Parathyroid adenoma (tissue), 2 donors: ENCODE results near the gene SIK3.

Source experiments
- H2AFZ ChIP-seq: fragments of 300-600 bp; sonication (generic); one replicate; pipeline ENCODE4 v1.7.0; 2017; ENCODE audit warnings: antibody characterized with exemption, mild to moderate bottlenecking
- H3K27ac ChIP-seq: fragments of 300-600 bp; sonication (generic); one replicate; pipeline ENCODE4 v1.7.0; 2017
- H3K27me3 ChIP-seq: fragments of 300-600 bp; sonication (generic); one replicate; pipeline ENCODE4 v1.7.0; 2017; ENCODE audit warnings: low read length; ENCODE audit not compliant: control insufficient read depth, insufficient read depth
- H3K36me3 ChIP-seq: fragments of 300-600 bp; sonication (generic); one replicate; pipeline ENCODE4 v1.7.0; 2017; ENCODE audit warnings: low read length; ENCODE audit not compliant: control insufficient read depth, insufficient read depth
- H3K4me1 ChIP-seq: fragments of 300-600 bp; sonication (generic); one replicate; pipeline ENCODE4 v1.7.0; 2017; ENCODE audit warnings: control low read depth
- H3K4me2 ChIP-seq: fragments of 300-600 bp; sonication (generic); one replicate; pipeline ENCODE4 v1.7.0; 2017; ENCODE audit warnings: low read length
- H3K4me3 ChIP-seq: fragments of 300-600 bp; sonication (generic); one replicate; pipeline ENCODE4 v1.7.0; 2017; ENCODE audit warnings: low read depth, low read length
- H3K79me2 ChIP-seq: fragments of 300-600 bp; sonication (generic); one replicate; pipeline ENCODE4 v1.7.0; 2017; ENCODE audit warnings: control low read depth
- H3K9ac ChIP-seq: fragments of 300-600 bp; sonication (generic); one replicate; pipeline ENCODE4 v1.7.0; 2017; ENCODE audit warnings: mild to moderate bottlenecking
- H3K9me3 ChIP-seq: fragments of 300-600 bp; sonication (generic); one replicate; pipeline ENCODE4 v1.7.0; 2017; ENCODE audit warnings: low read length; ENCODE audit not compliant: control insufficient read depth
- CTCF ChIP-seq: fragments of 300-600 bp; sonication (generic); IDR thresholded peaks from one replicate; pipeline ENCODE4 v1.7.0; 2017; ENCODE audit warnings: antibody characterized with exemption, mild to moderate bottlenecking
- donor health status: primary hyperparathyroidism.

Gene SIK3

GRCh38 chr11:117072517-117073461, 25.4 kb downstream of the SIK3 start:
- TF ChIP-seq CTCF = no peak
- Histone ChIP-seq H3K27me3 (no peaks in the 10 kb centered on the region), H3K4me3 (no peak overlapping the region), H3K4me2 (no peak overlapping the region), H3K9me3 (no peaks in the 10 kb centered on the region), H3K79me2 (peaks cover 2% of the 10 kb centered on the region), H3K27ac (peak overlapping the region; percentile 32), H3K9ac (no peak overlapping the region), H3K4me1 (peaks cover 12% of the 10 kb centered on the region), H2AFZ (no peak overlapping the region), H3K36me3 (no peaks in the 10 kb centered on the region)

DNA sequence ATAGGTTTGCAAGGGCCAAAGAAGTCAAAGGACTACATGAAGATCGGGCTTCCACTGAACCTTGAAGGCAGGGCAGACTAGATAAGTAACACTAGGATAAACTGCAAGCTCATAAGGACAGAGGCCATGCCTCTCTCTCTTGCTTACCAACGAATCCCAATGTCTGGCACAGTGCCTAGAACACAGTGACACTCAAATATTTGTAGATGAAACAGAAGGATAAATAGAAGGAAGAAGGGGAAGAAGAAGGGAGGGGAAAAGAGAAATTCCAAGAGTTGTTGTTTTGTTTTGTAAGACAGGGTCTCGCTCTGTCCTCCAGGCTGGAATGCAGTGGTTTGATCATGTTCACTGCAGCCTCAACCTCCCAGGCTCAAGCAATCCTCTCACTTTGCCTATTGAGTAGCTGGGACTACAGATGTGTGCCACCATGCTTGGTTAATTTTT, 26.9 kb downstream of the SIK3 start:
- peaks cover 7% of the 10 kb centered on the region for H3K79me2 ChIP-seq
- no peak for TF ChIP-seq CTCF
- no peaks in the 10 kb centered on the region for H3K27me3 ChIP-seq
- H3K36me3 ChIP-seq = no peaks in the 10 kb centered on the region
- H3K4me3 ChIP-seq = no peak overlapping the region
- H3K4me1 ChIP-seq = peaks cover 10% of the 10 kb centered on the region
- peak overlapping the region; percentile 56 for H3K27ac ChIP-seq
- H3K4me2 ChIP-seq = peak overlapping the region; percentile 22
- no peaks in the 10 kb centered on the region for H3K9me3 ChIP-seq
- H2AFZ ChIP-seq = no peak overlapping the region
- no peak overlapping the region for H3K9ac ChIP-seq

DNA sequence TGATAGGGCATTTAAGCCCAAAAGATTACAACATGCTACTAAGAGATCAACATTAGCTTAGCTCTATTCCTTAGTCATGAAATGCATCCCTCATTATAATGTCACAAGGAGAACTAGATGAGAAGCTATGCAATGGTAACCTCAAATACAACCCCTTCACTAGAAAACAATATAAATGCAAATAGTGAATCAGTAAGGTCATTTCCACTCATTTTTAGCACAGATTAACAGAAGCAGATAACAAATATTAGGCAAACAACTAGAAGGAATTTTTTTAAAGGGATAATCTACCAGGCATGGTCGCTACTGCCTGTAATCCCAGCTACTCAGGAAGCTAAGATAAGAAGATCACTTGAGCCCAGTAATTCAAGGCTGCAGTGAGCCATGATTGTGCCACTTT, 28.2 kb downstream of the SIK3 start:
- no peak overlapping the region for H3K4me3 ChIP-seq
- no peaks in the 10 kb centered on the region for H3K36me3 ChIP-seq
- H3K9me3 ChIP-seq = no peaks in the 10 kb centered on the region
- no peak overlapping the region for H2AFZ ChIP-seq
- H3K27me3 ChIP-seq = no peaks in the 10 kb centered on the region
- no peak overlapping the region for H3K4me2 ChIP-seq
- no peak overlapping the region for H3K9ac ChIP-seq
- H3K79me2 ChIP-seq = peaks cover 7% of the 10 kb centered on the region
- no peak for TF ChIP-seq CTCF
- H3K27ac ChIP-seq = no peak overlapping the region
- H3K4me1 ChIP-seq = peaks cover 10% of the 10 kb centered on the region

- H2AFZ ChIP-seq = no peak overlapping the region
- peaks cover 10% of the 10 kb centered on the region for H3K4me1 ChIP-seq
- no peak overlapping the region for H3K27ac ChIP-seq
- H3K4me3 ChIP-seq = no peak overlapping the region
- H3K4me2 ChIP-seq = no peak overlapping the region
- peaks cover 11% of the 10 kb centered on the region for H3K79me2 ChIP-seq
- H3K9ac ChIP-seq = no peak overlapping the region
- TF ChIP-seq CTCF = no peak
- no peaks in the 10 kb centered on the region for H3K27me3 ChIP-seq
- H3K9me3 ChIP-seq = no peaks in the 10 kb centered on the region
- no peaks in the 10 kb centered on the region for H3K36me3 ChIP-seq
Observed at GRCh38 chr11:117068303-117068860, 29.8 kb downstream of the SIK3 start.
